ENCODE data around the gene NPAS2. TPM values are rescaled to one million over a fixed set of nuclear protein-coding genes. Genes with fewer than 3 reads are reported as not detected.

Gene NPAS2
- total RNA-seq, 1 donor from 2014 or later = 11.0 TPM

GRCh38 chr2:101041413-101041812 is 221.5 kb downstream of the NPAS2 start:
- no peak overlapping the region for H3K4me3 ChIP-seq (ENCODE audit: low read depth, low read length)
- no peak for TF ChIP-seq CTCF (conservative IDR thresholded peaks at IDR 0.05; ENCODE audit: low read depth, low read length)
- DNase-seq (ENCODE audit: low read depth) = no peak

- DNase-seq (ENCODE audit: low read depth) = no peak
- no peak for TF ChIP-seq CTCF (conservative IDR thresholded peaks at IDR 0.05; ENCODE audit: low read depth, low read length)
- no peak overlapping the region for H3K4me3 ChIP-seq (ENCODE audit: low read depth, low read length)
These were observed 225.4 kb downstream of the NPAS2 start for GRCh38 chr2:101045330-101045729.

Other genes starting within 250 kb of the NPAS2 start
- gene RPL31, start 182.2 kb downstream of the NPAS2 start, total RNA-seq = 1,100 and 1,437 TPM in 2 replicates